Cardiac fibroblast (primary cell): ENCODE measurements around the gene PHOSPHO2.

ENCODE experiments used
- DNase-seq, 2 donors: peaks; one replicate each; pipeline versions ENCODE4 v3.0.0 to v3.0.0-alpha.2; 2010; ENCODE audit warnings: low read depth in 2 of 2
- H3K4me3 ChIP-seq, 2 donors: replicated peaks in 1 of 2; 1 replicate in 1 of 2; 2 replicates in 1 of 2; pipeline ENCODE4 v1.5.1; 2011; ENCODE audit warnings: low read depth in 2 of 2, low read length in 2 of 2, mild to moderate bottlenecking in 2 of 2, moderate library complexity in 1 of 2
- CTCF ChIP-seq: IDR thresholded peaks from one replicate; pipeline ENCODE4 v1.5.1; 2011; ENCODE audit warnings: low read depth, mild to moderate bottlenecking, low read length, inconsistent platforms

Gene PHOSPHO2

GRCh38 chr2:169707626-169708025 lies 13.4 kb downstream of the PHOSPHO2 start:
- DNase-seq = no peak
- no peak for TF ChIP-seq CTCF
- H3K4me3 ChIP-seq = no peak overlapping the region

- DNase-seq = peak in 1 of 2 donors; percentile 57
- no peak overlapping the region for H3K4me3 ChIP-seq
- TF ChIP-seq CTCF = no peak
Observed at GRCh38 chr2:169709331-169709730, 15.1 kb downstream of the PHOSPHO2 start.

GRCh38 chr2:169709981-169710380 lies 15.7 kb downstream of the PHOSPHO2 start:
- no peak overlapping the region for H3K4me3 ChIP-seq
- no peak for TF ChIP-seq CTCF
- no peak for DNase-seq

- H3K4me3 ChIP-seq = no peak overlapping the region
- TF ChIP-seq CTCF = no peak
- no peak for DNase-seq
Observed at GRCh38 chr2:169711751-169712509, 17.7 kb downstream of the PHOSPHO2 start.

GRCh38 chr2:169712791-169713227 lies 18.5 kb downstream of the PHOSPHO2 start:
- no peak for TF ChIP-seq CTCF
- H3K4me3 ChIP-seq = no peak overlapping the region
- DNase-seq = no peak

- DNase-seq = no peak
- no peak for TF ChIP-seq CTCF
- no peak overlapping the region for H3K4me3 ChIP-seq
Observed at GRCh38 chr2:169713331-169713730, 19.1 kb downstream of the PHOSPHO2 start.

- DNase-seq = no peak
- no peak for TF ChIP-seq CTCF
- H3K4me3 ChIP-seq = no peak overlapping the region
Observed at GRCh38 chr2:169714699-169715098, 20.4 kb downstream of the PHOSPHO2 start.
